Activated T-cell treated with anti-CD3 and anti-CD28 coated beads, Interleukin-2, amount 50 U/mL, for 24 hours (primary cell): ENCODE data around the gene FH.

Source experiments
- DNase-seq: peaks from one replicate; pipeline ENCODE4 v3.0.0-alpha.2; 2020
- H3K27ac Mint-ChIP-seq: 2 replicates; pipeline ENCODE4 v1.8.0; 2020; ENCODE audit warnings: mild to moderate bottlenecking, mixed read lengths
- H3K27me3 Mint-ChIP-seq: 2 replicates; pipeline ENCODE4 v1.8.0; 2020; ENCODE audit warnings: mixed read lengths
- H3K36me3 Mint-ChIP-seq: 2 replicates; pipeline ENCODE4 v1.8.0; 2020; ENCODE audit warnings: low read depth, mixed read lengths
- H3K4me1 Mint-ChIP-seq: 2 replicates; pipeline ENCODE4 v1.8.0; 2020; ENCODE audit warnings: low read depth, mixed read lengths
- H3K4me3 Mint-ChIP-seq: 2 replicates; pipeline ENCODE4 v1.8.0; 2020; ENCODE audit warnings: mild to moderate bottlenecking, moderate library complexity, mixed read lengths
- H3K9me3 Mint-ChIP-seq: 2 replicates; pipeline ENCODE4 v1.8.0; 2020; ENCODE audit warnings: mixed read lengths

The FH gene

GRCh38 chr1:241488739-241489138 is 30.8 kb downstream of the FH start:
- no peak overlapping the region for H3K4me3 Mint-ChIP-seq
- H3K4me1 Mint-ChIP-seq = peaks cover 2% of the 10 kb centered on the region
- no peak for DNase-seq
- H3K36me3 Mint-ChIP-seq = peaks cover 9% of the 10 kb centered on the region
- H3K27me3 Mint-ChIP-seq = peaks cover 3% of the 10 kb centered on the region
- no peak overlapping the region for H3K27ac Mint-ChIP-seq
- H3K9me3 Mint-ChIP-seq = no peaks in the 10 kb centered on the region

- H3K4me3 Mint-ChIP-seq = no peak overlapping the region
- H3K9me3 Mint-ChIP-seq = no peaks in the 10 kb centered on the region
- peaks cover 7% of the 10 kb centered on the region for H3K4me1 Mint-ChIP-seq
- peaks cover 3% of the 10 kb centered on the region for H3K27me3 Mint-ChIP-seq
- no peaks in the 10 kb centered on the region for H3K36me3 Mint-ChIP-seq
- H3K27ac Mint-ChIP-seq = no peak overlapping the region
- no peak for DNase-seq
Observed at GRCh38 chr1:241485554-241485992, 34.0 kb downstream of the FH start.

GRCh38 chr1:241485145-241485544 is 34.4 kb downstream of the FH start:
- no peak overlapping the region for H3K27ac Mint-ChIP-seq
- peaks cover 3% of the 10 kb centered on the region for H3K27me3 Mint-ChIP-seq
- no peak overlapping the region for H3K4me3 Mint-ChIP-seq
- no peaks in the 10 kb centered on the region for H3K9me3 Mint-ChIP-seq
- H3K36me3 Mint-ChIP-seq = no peaks in the 10 kb centered on the region
- H3K4me1 Mint-ChIP-seq = peaks cover 7% of the 10 kb centered on the region
- no peak for DNase-seq

GRCh38 chr1:241482761-241483250 is 36.7 kb downstream of the FH start:
- Mint-ChIP-seq H3K9me3 (no peaks in the 10 kb centered on the region), H3K27me3 (peaks cover 3% of the 10 kb centered on the region), H3K4me1 (peaks cover 7% of the 10 kb centered on the region), H3K27ac (no peak overlapping the region), H3K36me3 (no peaks in the 10 kb centered on the region), H3K4me3 (no peak overlapping the region)
- DNase-seq = no peak

- Mint-ChIP-seq H3K27me3 (peaks cover 3% of the 10 kb centered on the region), H3K4me3 (no peak overlapping the region), H3K9me3 (no peaks in the 10 kb centered on the region), H3K27ac (no peak overlapping the region), H3K36me3 (no peaks in the 10 kb centered on the region), H3K4me1 (peaks cover 4% of the 10 kb centered on the region)
- DNase-seq = no peak
Observed at GRCh38 chr1:241479294-241479693, 40.3 kb downstream of the FH start.

GRCh38 chr1:241475671-241476070 is 43.9 kb downstream of the FH start:
- Mint-ChIP-seq H3K9me3 (no peaks in the 10 kb centered on the region), H3K4me1 (no peaks in the 10 kb centered on the region), H3K27ac (no peak overlapping the region), H3K27me3 (no peaks in the 10 kb centered on the region), H3K4me3 (no peak overlapping the region), H3K36me3 (no peaks in the 10 kb centered on the region)
- DNase-seq = no peak

GRCh38 chr1:241473026-241473425 is 46.5 kb downstream of the FH start:
- Mint-ChIP-seq H3K4me3 (no peak overlapping the region), H3K36me3 (no peaks in the 10 kb centered on the region), H3K4me1 (no peaks in the 10 kb centered on the region), H3K27me3 (peaks cover 3% of the 10 kb centered on the region), H3K27ac (no peak overlapping the region), H3K9me3 (no peaks in the 10 kb centered on the region)
- DNase-seq = no peak

GRCh38 chr1:241470908-241471590 is 48.5 kb downstream of the FH start:
- Mint-ChIP-seq H3K9me3 (no peaks in the 10 kb centered on the region), H3K27ac (no peak overlapping the region), H3K36me3 (no peaks in the 10 kb centered on the region), H3K4me1 (no peaks in the 10 kb centered on the region), H3K4me3 (no peak overlapping the region), H3K27me3 (peaks cover 3% of the 10 kb centered on the region)
- DNase-seq = no peak

GRCh38 chr1:241470361-241470760 is 49.2 kb downstream of the FH start:
- no peaks in the 10 kb centered on the region for H3K9me3 Mint-ChIP-seq
- H3K27ac Mint-ChIP-seq = no peak overlapping the region
- H3K27me3 Mint-ChIP-seq = peaks cover 5% of the 10 kb centered on the region
- H3K36me3 Mint-ChIP-seq = no peaks in the 10 kb centered on the region
- no peaks in the 10 kb centered on the region for H3K4me1 Mint-ChIP-seq
- DNase-seq = no peak
- H3K4me3 Mint-ChIP-seq = no peak overlapping the region

- H3K4me1 Mint-ChIP-seq = no peaks in the 10 kb centered on the region
- no peaks in the 10 kb centered on the region for H3K36me3 Mint-ChIP-seq
- no peak overlapping the region for H3K27ac Mint-ChIP-seq
- no peaks in the 10 kb centered on the region for H3K9me3 Mint-ChIP-seq
- peaks cover 5% of the 10 kb centered on the region for H3K27me3 Mint-ChIP-seq
- DNase-seq = no peak
- H3K4me3 Mint-ChIP-seq = no peak overlapping the region
Observed at GRCh38 chr1:241465673-241466072, 53.9 kb downstream of the FH start.

- Mint-ChIP-seq H3K36me3 (no peaks in the 10 kb centered on the region), H3K4me3 (no peak overlapping the region), H3K27me3 (peaks cover 4% of the 10 kb centered on the region), H3K27ac (no peak overlapping the region), H3K9me3 (no peaks in the 10 kb centered on the region), H3K4me1 (no peaks in the 10 kb centered on the region)
- no peak for DNase-seq
Observed at GRCh38 chr1:241464985-241465384, 54.6 kb downstream of the FH start.

GRCh38 chr1:241462391-241462790 is 57.2 kb downstream of the FH start:
- Mint-ChIP-seq H3K27me3 (peaks cover 2% of the 10 kb centered on the region), H3K36me3 (no peaks in the 10 kb centered on the region)

GRCh38 chr1:241460098-241460873 is 59.3 kb downstream of the FH start:
- Mint-ChIP-seq H3K9me3 (no peaks in the 10 kb centered on the region), H3K4me1 (no peaks in the 10 kb centered on the region), H3K4me3 (no peak overlapping the region), H3K27ac (no peak overlapping the region), H3K36me3 (no peaks in the 10 kb centered on the region), H3K27me3 (no peaks in the 10 kb centered on the region)
- DNase-seq = no peak

More at GRCh38 chr1:241462391-241462790, 57.2 kb downstream of the FH start:
- H3K27ac Mint-ChIP-seq = no peak overlapping the region
- no peak overlapping the region for H3K4me3 Mint-ChIP-seq
- no peaks in the 10 kb centered on the region for H3K9me3 Mint-ChIP-seq
- no peak for DNase-seq
- no peaks in the 10 kb centered on the region for H3K4me1 Mint-ChIP-seq

- no peaks in the 10 kb centered on the region for H3K9me3 Mint-ChIP-seq
- no peak overlapping the region for H3K4me3 Mint-ChIP-seq
- DNase-seq = no peak
- no peak overlapping the region for H3K27ac Mint-ChIP-seq
- H3K27me3 Mint-ChIP-seq = no peaks in the 10 kb centered on the region
- no peaks in the 10 kb centered on the region for H3K36me3 Mint-ChIP-seq
- no peaks in the 10 kb centered on the region for H3K4me1 Mint-ChIP-seq
Observed at GRCh38 chr1:241459186-241459802, 60.3 kb downstream of the FH start.

GRCh38 chr1:241457421-241457820 is 62.1 kb downstream of the FH start:
- Mint-ChIP-seq H3K4me1 (no peaks in the 10 kb centered on the region), H3K9me3 (no peaks in the 10 kb centered on the region), H3K27ac (no peak overlapping the region), H3K27me3 (no peaks in the 10 kb centered on the region), H3K4me3 (no peak overlapping the region), H3K36me3 (no peaks in the 10 kb centered on the region)
- no peak for DNase-seq
